Ovary (tissue), 3 donors: Measurements from ENCODE around the gene IGLON5.

ENCODE experiments used
- CTCF ChIP-seq, 3 donors: fragments of 450-650 bp in 2 of 3; fragments of 200-600 bp in 1 of 3; IDR thresholded peaks; one replicate each; pipeline versions ENCODE4 v1.5.1 to v1.8.0; 2016 to 2022; ENCODE audit warnings: antibody characterized with exemption in 3 of 3, mild to moderate bottlenecking in 1 of 3
- EP300 ChIP-seq: sonication (generic); formaldehyde crosslinking; IDR thresholded peaks from one replicate; pipeline ENCODE4 v1.6.1; 2017; ENCODE audit warnings: antibody characterized with exemption
- POLR2A ChIP-seq: fragments of 450-650 bp; IDR thresholded peaks from one replicate; pipeline ENCODE4 v1.6.1; 2017; ENCODE audit warnings: antibody characterized with exemption, mild to moderate bottlenecking, moderate library complexity
- donor health status: DM: no; HTN: no; CAD: no.

DNA sequence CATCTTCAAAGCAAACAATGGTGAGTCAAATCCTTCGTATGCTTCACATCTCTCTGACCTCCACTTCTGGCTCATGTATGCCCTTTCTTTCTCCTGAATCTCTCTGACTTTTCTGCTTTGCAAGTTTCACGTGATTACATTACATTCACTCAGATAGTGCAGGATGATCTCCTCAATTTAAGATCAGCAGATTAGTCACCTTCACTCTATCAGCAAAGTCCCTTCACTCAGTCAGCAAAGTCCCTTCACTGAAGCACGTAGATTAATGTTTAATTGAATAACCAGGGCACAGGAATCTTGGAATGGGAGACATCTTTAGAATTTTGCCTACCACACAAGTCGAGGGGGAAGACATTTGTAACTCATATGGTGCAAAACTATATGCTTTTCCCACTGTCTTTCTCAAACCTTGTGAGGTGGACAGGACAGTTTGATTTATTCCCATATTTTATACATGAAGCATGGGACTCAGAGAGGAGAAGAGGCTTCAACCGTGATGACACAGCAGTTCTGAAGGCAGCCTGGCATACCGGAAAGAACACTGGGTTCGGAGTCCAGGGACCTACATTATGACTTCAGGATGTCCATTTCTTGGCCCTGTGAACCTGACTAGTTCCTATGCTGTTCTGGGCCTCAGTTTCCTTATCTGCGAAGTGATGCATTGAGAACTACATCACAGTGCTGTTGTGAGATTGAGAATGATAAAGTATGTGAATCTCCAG is 37.2 kb upstream of the IGLON5 start:
- TF ChIP-seq CTCF (IDR thresholded peaks at IDR 0.05) (no peak), EP300 (no peak), POLR2A (no peak)
